ENCODE measurements around the gene AJAP1.

Gene AJAP1

DNA sequence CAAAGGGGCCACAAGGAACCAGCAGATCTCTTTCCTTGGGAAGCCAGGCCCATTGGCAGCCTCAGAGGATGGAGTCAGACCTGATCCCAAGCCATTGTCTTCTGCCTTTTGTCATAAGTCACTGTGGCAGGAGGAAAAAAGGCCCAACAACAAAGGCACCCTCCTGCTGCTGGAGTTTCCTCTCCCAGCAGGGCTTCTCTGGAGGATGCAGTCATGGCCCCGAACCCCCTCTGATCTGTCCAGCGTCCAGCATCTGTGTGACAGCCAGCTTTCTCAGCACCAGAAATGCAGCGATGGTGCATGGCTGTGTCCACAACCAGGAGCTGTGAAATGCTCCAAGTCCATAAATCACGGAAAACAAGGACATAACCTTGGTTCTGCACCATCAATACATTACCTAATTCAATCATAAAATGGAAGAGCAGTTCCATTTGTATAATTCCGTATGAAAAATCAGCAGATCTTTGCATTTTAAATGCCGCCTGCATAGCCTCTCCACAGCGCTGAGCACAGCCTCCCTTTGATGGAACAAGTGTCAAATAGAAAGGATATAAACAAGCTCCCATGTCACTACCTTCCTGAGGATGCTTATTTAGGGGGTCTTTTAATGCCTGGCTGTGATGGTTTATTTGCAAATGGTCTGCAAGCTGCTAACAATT lies 30.6 kb downstream of the AJAP1 start:
- DNase-seq = no peak

DNA sequence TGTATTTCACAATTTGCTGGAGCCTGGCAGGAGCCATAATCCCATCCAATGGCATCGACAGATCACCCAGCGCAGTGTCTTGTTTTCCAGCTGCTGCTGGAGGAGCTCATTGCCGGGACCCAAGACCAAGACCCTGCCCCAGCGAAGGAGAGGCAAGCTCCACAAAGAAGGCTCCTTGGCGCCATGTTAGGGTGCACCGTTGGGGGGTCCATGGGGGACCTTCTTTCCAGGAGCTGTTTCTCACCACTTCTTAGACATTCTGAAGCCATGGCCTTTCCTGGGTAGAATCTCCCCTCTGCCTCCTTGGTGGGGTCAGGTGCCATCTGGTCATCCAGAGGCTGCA lies 31.1 kb downstream of the AJAP1 start:
- no peak for DNase-seq

DNA sequence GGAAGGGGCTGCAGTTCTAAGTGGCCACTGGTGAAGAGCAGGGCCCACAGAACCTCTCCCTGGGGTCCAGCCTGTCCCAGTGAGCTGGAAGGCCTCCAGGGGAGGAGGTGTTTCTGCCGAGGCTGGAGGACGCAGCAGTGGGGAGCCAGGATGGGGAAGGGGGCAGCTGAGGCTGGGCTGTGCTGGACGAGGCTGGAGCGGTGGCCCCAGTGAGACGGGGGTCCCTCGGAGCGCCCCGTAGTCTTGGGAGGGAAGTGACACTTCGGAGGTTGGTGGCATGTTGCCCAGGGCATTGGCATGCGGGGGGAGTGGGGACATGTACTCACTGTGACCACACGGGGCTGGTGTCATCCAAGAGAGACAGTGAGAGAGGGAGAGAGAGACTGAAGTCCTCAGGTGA lies 33.5 kb downstream of the AJAP1 start:
- no peak for DNase-seq

DNA sequence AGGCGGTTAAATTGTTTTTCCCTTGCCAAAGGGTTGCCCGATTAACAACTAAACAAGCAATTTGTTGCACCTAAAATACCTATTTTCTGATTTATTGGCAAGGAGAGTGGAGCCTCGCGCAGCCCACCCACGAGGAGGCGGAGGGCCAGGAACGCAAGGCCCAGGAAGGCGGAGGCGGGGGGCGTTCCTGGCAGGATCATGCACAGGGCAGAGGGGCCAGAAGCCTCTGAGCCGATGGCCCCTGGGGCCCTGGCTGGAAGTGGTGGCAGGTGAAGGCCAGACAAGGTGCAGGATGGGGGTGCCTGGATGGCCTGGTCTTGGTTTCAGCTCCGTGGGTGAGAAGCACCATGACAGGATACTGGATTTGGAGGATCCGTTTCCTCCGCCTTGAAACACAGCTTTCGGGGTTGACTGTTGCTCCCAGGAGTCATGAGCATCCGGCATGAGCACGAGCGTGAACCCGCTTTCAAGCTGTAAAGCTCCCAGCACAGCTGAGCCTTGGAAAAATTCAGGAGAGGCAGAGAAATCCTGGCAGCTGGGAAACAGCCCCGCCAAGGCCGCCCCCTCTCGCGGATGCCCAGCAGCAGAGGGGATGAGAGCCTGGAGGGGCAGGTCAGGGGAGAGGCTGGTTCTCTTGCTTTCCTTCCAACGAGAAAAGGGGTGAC lies 35.0 kb downstream of the AJAP1 start:
- DNase-seq = no peak

DNA sequence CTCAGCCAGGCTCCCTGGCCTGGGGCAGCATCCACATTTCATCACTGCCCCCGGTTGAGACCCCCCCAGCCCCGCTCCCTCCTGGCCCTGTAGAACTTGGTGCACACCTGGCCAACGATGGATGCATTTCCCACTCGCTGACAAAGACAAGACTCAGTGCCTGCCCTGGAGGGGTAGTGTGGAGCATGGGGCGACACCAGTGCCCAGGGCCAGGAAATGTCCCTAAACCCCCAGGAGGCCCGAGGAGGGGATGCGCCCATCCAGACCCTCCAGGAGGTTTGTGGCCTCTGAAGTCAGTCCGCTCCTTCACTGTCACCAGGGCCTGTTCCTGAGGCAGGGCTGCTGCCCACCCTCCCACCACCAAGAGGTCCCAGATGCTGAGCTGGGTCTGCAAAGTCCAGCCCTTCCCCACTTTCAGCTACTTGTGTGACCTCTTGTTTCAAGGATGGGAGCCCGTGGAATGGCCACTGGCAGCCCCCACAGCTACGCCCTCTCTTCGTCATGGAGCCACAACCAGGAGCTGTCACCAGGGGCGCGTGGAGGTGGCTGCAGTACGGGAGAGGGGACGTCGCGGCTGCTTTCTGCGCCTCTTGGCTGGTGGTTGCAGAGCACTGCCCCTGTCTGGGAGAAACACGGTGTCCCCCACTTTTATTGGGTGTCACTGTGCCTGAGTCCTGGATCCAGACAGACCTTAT lies 35.7 kb downstream of the AJAP1 start:
- DNase-seq = no peak

DNA sequence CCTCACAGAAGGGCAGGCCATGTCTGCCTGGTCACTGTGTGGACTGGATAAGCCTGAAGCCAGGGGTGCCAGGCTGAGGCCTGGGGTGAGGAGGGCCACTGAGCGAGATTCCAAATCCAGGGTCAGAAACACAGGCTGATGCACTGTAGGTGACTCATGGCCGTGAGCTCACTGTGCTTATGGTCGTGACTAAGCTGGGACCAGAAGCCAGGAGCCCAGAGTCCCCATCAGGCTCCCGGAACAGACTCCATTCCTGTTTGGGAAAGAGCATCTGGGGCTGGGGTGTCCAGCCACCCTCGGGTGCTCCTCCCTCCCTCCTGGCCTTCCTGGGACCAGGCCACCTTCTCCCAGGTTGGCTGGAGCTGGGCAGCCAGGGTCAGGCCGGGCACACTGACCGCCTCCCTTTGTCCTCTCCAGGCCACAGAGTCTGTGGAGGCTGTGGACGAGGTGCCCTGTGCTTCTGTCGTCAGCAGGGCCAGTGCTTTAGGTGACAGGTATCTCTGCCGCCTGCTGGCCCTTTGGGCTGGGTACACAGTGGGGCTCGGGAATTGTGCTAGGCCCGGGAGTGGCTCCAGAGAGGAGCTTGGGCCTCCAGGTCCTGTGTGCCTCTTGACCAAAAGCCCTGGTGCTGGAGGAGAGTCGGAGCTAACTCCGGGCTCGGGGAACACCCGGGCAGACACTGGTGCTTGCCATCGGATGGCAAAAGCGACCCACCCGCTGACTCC lies 36.7 kb downstream of the AJAP1 start:
- no peak for DNase-seq

DNA sequence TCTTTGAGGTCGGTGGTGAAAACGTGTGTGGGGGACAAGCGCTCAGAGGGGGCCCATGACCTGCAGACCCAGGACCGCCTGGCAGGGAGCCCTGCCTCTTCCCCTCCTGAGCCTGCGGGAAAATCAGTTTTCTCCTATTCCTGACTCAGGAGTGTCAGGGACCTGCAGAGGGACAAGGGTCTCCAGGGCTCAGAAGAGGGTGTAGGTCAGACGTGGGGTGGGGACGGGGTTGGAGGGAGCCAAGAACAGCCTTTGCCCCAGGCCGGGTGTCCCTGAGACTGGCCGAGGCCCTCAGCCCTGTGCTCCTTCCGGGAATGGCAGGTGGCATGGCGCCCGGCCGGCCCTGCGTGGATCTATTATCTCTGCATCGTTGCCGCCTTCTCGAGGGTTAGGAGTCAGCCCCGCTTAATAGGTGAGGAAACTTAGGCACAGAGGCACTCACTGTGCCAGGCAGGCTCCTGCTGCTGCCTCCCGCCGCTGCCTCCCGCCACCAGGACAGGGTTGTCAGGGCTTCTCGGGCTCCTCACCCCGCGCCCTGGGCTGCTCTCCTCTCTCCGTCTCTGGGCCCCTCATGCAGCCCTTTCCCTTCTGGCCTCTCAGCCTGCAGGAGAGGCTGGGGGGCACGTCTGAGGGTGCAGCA lies 37.5 kb downstream of the AJAP1 start:
- no peak for DNase-seq

DNA sequence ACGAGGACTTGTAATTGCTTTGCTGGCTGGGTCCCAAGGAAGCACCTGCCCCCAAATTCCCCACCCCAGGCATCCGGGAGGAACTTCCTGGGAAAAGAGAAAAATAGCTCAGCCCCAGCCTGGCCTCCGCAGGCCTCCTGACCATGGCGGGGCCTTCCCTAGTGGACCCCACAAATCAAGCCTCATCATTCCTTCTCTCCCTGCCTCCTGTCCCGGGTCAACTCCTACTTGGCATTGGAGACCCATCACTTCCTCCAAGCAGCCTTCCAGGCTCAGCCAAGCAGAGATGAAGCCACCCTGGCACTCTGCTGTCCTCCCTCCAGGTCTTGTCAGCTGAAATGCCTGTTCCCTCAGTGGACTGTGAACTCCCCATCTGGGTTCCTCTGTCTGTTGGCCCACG lies 38.0 kb downstream of the AJAP1 start:
- DNase-seq = no peak

DNA sequence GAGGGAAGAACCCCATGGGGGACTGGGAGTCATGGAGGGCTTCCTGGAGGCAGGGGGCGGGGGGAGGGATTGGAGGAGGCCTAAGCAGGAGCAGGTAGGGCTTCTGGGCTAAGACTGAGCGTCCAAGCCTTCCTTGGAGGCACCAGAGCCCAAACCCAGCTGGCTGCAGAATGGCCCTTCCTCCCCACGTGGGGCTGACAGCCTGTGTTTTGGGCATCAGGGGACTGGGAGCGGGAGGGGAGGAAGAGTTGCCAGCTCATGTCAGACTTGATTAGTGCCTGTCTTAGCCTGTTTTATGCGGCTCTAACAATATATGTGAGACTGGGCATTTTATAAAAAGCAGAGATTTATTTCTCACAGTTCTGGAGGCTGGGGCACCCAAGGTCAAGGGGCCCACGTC lies 38.9 kb downstream of the AJAP1 start:
- no peak for DNase-seq

DNA sequence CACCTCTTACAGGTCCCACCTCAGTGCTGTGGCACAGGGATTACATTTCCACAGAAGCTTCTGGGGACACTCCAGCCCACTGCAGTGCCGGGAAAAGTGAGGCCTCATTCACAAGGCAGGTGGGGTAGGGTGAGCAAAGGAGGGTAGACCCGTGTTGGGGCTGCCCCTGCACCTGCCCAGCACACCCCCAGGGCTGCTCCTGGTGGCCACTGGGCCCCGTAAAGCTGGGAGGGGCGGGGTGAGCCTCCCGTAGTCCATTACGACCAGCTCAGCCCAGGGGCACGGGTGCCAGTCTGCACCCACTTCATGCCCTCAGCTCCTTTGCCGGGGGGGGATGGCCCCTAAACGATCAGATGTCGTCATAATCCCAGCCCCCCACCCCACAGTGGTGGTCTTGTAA lies 39.5 kb downstream of the AJAP1 start:
- DNase-seq = no peak

DNA sequence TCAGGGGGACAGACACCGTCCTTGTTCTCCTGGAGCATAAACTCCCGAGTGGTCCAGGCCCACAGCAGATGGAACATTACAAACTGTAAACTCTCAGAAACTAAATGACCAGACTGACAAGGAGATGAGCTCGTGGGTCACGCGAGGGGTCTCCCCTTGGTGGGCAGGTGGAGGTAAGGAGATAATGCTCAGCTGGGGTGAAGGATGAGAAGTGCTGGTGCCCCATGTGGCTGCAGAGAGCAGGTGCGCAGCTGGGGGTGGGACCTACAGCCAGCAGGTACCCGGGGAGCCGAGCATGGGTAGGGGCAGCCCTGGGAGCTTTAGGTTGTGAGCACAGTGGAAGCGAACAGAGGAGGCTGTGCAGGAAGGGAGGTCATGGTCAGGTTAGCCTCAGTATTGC lies 40.1 kb downstream of the AJAP1 start:
- DNase-seq = no peak

DNA sequence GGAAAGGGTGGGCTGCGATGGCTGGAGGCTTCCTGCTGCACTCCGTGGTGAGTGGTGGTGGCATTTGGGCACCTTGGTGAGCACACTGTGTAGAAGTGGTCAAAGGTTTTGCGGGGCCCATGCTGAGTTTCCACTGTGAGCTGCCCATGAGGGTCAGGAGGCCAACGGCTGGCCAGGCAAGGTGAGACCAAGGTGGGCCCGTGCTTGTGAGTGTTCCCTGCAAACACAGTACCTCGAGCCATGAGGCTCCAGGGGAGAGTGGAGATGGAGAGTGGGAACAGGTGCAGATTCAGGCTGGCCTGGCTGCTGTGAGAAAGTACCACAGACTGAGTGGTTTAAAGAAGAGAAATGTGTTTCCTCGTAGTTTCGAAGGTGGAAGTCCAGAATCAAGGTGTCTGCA lies 40.8 kb downstream of the AJAP1 start:
- DNase-seq = no peak

DNA sequence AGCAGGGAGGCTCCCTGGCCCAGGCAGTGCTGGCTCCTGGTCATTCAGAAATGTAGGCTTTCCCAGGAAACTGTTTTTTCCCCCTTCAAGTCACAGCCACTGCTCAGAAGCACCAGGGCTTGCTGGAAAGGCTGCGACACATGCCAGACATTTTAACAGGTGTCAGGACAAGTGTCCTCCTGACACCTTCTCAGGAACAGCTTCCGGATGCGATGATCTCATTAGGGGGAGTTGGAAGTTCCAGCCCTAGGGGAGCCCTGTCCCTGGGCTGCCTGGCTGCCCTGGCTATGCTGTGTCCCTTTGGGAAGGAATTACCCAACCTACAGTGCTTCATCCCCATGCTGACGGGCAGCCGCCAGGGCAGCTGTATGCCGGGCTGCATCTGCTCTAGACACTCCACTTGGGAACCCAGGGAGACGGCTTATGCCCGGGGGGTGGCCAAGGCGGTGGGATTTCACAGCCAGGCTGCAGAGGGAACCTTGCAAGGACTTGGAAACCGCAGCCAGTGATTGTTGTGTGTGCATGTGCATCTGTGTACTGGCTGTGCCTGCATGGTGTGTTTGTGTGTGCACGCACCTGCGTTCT lies 41.8 kb downstream of the AJAP1 start:
- DNase-seq = no peak

DNA sequence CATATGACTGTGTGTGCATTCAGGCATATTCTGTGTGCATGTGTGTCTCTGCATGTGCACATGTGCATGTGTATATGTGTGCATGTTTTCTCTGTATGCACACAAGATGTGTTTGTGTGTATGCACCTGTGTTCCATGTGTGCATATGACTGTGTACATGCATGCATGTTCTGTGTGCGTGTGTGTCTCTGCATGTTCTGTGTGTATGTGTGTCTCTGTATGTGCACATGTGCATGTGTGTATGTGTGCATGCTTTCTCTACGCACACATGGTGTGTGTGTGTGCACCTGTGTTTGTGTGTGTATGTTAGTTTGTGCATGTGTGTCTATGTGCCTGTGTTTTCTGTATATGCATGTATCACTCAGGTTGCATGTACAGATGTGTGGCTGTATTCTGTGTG lies 42.3 kb downstream of the AJAP1 start:
- no peak for DNase-seq

DNA sequence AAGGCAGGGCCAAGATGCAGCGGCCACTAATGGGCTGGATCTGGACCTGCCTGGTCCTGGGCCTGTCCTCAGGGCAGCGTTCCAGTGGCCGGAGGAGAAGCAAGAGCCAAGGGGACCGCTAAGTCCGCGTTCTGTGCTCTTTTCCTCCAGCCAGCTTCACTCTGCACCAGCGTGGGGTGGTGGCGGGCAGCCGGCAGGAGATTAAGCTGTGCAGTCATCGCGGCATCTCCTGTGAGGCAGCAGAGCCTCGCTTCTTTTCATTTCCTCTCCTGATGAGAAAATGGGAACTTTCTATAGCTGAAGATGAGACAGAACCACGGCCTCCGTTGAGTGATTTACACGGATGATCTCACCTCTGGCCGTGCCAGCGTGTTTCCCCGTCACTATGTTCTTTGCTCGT lies 43.4 kb downstream of the AJAP1 start:
- no peak for DNase-seq

DNA sequence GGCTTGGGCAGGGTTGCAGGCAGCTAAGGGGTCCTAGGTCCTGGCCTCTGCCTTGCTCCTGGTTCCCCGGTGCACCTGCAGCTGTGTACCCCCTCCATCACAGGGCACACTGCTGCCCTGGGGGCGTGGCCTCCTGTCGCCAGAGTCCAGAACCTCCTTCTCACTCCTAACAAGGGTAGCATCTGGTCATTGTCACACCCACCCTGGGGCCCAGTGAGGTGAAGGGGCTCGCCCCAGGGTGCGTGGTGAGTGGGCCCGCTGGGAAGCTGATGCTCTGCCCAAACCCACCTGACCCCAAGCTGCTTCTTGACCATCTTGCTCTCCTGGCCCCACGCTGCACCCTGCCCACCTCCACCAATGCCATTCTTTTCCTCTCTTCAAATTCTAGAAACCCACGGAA lies 44.5 kb downstream of the AJAP1 start:
- no peak for DNase-seq

DNA sequence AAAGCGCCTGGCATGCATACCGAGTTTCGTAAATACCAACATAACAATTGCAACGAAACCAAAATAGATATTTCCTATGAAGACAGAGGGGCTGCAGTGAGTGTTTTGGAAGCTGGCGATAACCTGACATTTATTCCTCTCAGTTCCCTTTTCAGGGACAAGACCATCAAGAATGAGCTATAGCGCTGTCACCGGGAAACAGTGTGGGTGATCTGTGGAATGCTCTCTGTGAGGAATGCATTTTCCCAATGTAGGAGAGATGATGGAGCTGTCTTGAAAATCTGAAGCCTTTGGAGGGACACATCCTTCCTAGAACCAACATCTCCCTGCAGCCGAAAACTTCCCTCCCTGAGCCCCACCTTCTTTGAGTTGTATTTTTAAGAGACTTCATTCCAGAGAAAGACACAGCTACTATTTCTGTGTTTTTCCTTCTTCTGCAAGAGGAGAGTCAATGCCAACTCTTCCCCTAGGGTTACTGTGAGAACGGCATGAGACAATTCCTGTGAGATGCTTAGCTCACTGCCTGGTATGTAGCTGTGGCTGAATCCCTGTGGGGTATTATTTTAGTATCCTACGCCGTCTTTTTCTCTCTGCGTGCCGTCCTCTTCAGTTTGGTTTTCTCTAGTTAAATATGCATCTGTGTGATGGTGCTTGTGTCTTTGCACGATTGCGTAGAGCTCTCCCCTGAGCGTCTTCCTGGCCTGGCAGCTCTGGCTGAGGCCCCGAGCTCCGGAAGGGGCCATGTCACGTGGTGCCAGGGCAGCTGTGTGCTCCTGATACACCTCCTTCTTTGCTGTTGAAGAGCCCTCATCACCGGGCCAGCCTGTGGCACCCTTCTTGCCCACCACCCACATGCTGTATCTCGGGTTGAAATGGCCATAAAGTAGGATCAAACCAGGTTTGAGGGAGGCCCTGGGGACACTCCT lies 45.2 kb downstream of the AJAP1 start:
- DNase-seq = no peak

DNA sequence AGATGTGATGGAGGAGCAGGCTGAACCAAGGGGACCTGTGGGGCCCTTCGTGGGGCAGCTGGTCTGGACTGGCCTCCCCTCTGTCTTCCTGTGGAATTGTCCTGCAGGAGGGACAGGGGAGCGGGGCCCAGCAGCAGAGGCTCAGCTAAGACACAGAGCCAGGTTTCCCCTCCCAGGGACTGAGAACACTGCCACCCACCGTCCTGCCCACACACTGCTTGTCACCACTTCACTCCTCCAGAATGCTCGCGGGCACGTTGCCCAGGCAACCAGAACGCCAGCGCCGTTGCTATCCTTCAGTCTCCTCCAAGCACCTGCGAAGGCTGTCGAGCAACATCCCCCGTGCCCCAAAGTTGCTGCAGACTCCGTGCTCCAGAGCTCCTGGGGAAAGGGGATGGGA lies 46.4 kb downstream of the AJAP1 start:
- DNase-seq = peak; percentile 55

DNA sequence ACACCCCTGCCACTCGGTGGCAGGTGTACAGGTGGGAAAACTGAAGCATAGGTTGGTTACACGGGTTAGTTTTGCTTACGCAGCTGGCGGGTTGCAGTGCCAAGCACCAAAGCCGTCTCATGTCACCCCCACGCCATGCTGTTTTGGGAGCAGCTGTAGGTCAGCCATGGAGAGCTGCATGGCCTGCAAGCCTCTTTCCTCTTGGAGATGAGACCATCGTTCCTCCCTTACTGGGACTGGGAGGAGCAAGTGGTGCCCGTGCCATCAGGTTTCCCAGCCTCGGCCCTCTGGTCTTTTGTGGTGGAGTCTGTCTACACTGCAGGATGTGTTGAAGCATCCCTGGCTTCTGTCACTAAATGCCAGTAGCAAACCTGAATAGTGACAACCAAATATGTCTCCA lies 46.9 kb downstream of the AJAP1 start:
- no peak for DNase-seq

DNA sequence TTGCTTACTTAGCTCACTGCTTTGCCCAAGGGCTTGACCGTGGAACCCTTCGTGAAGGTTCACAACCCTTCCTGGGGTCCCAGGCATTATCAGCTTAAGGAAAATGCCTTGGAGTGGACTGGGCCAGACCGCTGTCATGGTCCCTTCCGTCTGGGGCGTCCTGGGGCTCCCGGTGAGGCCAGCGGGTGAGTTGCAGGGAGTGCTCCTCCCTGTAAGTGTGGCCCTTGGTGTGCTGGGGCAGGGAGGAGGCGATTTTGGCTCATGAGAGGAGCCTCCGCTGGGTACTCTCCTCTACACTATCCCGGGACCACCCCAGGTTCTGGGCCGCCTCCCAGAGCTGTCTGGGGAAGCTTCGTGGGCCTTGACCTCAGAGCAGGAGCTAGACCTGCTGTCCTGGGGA lies 48.1 kb downstream of the AJAP1 start:
- no peak for DNase-seq

DNA sequence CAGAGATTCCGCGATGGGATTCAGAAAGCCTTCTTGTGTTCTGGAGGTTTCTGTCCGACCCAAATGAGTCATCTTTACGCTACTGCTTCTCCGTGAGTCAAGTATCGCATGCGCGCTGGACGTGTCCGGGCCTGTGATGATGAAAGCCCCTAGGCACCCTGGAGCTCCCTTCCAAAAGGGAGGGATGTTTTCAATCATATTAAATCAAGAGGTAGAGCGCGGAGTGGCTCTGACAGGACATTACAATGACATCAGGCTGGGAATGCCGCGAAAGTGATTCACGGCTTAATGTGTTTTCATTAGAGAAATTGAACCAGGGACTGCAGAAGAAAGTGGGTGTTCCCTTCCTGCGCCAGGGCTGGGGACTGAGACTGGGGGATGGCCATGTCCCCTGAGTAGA lies 48.5 kb downstream of the AJAP1 start:
- no peak for DNase-seq

DNA sequence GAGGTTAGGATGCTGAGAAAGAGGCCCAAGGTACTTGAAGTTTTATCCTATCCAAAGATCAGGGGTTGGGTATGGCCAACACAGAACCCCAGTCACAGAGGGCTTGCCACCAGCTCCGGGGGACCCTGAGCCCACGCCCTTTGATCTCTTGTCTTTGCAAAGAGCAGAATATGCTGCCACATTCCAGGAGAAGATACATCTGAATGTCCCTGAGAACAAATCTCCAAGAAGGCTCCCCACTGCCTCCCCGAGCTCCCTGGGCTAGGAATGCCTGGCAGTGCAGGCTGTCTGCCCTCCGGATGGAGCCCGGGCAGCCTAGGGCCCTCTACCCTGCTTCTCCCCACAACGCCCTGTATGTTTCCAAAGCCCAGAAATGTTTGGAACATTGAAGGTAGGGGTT lies 49.2 kb downstream of the AJAP1 start:
- DNase-seq = no peak
